GM18511 (cell line): ENCODE measurements around the gene RIOK3.

Experiments
- ATAC-seq: cut with Tn5 transposase; IDR thresholded peaks from one replicate; pipeline ENCODE4 v1.9.1; 2021; ENCODE audit warnings: mild to moderate bottlenecking, moderate library complexity; ENCODE audit not compliant: unreplicated experiment

The RIOK3 gene

GRCh38 chr18:23528580-23529472 is 75.7 kb downstream of the RIOK3 start:
- ATAC-seq, result no peak

GRCh38 chr18:23529604-23530003 is 76.5 kb downstream of the RIOK3 start:
- no peak for ATAC-seq

GRCh38 chr18:23530195-23530594 is 77.1 kb downstream of the RIOK3 start:
- no peak for ATAC-seq

DNA sequence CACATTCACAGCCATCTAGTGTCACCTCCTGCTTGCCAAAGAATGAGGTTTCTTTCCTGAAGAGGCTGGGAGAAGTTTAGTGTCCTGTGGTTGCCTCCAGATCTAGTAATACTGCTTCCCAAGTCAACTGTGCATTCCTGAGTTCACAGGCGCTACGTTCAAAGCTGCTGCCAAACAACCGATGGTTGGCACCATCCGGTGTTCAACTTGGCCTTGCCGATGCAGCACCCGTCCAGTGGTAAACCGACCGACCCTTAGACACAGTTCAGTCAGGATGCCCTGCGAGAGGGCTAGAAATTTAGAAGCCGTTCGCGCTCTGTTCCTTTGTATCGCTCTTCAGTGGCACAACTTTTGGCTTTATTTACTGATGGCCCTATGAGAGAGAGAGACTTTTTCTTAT is 78.8 kb downstream of the RIOK3 start:
- ATAC-seq, result no peak
